Astrocyte (in vitro differentiated cells and primary cell): ENCODE results near the gene XRN2.

Experiments
- CTCF ChIP-seq: IDR thresholded peaks from 2 replicates; pipeline ENCODE4 v1.5.1; 2011; ENCODE audit warnings: low read depth, mild to moderate bottlenecking, inconsistent platforms, low read length, moderate library complexity; ENCODE audit not compliant: insufficient read depth
- EZH2 ChIP-seq: IDR thresholded peaks from 2 replicates; pipeline ENCODE4 v1.6.1; 2012; ENCODE audit warnings: mild to moderate bottlenecking, low read length, inconsistent platforms; ENCODE audit not compliant: insufficient read depth

GRCh38 chr20:21312813-21313474 lies 9.8 kb downstream of the XRN2 start:
- TF ChIP-seq CTCF (no peak), EZH2 (no peak)
